ENCODE data around the gene ATG9A. TPM values are rescaled to one million over a fixed set of nuclear protein-coding genes. Genes with fewer than 3 reads are reported as not detected.
"Not testable (repeated sequence)": the region's sequence is repeated elsewhere in the genome, so short reads cannot be mapped to it uniquely, and the experiment has no call there.

Gene ATG9A
- total and polyA plus RNA-seq, 2 experiments from 2014 or later, result 75.1 to 85.0 TPM

DNA sequence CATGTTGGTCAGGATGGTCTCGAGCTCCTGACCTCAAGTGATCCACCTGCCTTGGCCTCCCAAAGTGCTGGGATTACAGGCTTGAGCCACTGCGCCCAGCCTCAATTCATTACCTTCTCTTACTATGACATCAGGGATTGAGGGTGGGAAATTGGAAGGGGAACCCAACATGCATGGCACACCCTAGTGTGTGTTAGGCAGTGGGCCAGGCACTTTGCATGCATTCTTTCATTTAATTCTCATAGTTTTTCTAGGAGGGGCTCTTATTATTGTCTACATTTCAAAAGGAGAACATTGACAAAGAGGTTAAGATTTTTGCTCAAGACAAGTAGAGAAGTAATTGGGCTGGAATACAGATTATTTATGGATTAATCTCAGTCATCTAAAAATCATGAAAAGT is 38.9 kb upstream of the ATG9A start:
- no peak for DNase-seq (ENCODE audit: low read depth in 1 of 2, low spot score in 1 of 2)
- no peaks in the 10 kb centered on the region for H3K4me1 ChIP-seq (ENCODE audit: low read depth)
- no peaks in the 10 kb centered on the region for H3K9me3 ChIP-seq (ENCODE audit: low read depth)
- no peak overlapping the region for H3K4me3 ChIP-seq
- no peak overlapping the region for H3K27ac ChIP-seq
- no peaks in the 10 kb centered on the region for H3K36me3 ChIP-seq
- TF ChIP-seq, protein P1, sequence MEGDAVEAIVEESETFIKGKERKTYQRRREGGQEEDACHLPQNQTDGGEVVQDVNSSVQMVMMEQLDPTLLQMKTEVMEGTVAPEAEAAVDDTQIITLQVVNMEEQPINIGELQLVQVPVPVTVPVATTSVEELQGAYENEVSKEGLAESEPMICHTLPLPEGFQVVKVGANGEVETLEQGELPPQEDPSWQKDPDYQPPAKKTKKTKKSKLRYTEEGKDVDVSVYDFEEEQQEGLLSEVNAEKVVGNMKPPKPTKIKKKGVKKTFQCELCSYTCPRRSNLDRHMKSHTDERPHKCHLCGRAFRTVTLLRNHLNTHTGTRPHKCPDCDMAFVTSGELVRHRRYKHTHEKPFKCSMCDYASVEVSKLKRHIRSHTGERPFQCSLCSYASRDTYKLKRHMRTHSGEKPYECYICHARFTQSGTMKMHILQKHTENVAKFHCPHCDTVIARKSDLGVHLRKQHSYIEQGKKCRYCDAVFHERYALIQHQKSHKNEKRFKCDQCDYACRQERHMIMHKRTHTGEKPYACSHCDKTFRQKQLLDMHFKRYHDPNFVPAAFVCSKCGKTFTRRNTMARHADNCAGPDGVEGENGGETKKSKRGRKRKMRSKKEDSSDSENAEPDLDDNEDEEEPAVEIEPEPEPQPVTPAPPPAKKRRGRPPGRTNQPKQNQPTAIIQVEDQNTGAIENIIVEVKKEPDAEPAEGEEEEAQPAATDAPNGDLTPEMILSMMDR (IDR thresholded peaks at IDR 0.05; ENCODE audit: low read depth, low read length), result no peak
- peaks cover 21% of the 10 kb centered on the region for H3K27me3 ChIP-seq

DNA sequence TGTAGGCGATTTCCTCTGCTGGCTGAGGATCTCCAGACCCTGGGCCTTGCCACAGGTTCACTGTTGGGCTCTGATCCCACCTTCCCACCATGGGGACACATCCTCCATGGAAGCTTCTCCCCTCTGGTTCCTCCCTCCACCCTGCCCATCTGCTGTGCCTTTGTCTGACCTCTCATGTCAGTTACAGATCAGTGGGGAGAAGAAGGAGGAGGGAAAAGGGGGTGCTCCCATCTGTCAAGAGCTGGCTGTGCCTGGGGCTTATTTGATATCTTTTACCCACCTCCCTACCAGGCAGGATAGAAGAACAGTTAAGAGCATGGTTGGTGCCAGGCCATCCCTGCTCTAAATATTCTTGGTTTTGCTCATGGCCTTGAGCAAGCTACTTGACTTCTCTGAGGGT is 37.5 kb upstream of the ATG9A start:
- peaks cover 32% of the 10 kb centered on the region for H3K27me3 ChIP-seq
- no peaks in the 10 kb centered on the region for H3K9me3 ChIP-seq (ENCODE audit: low read depth)
- no peak overlapping the region for H3K27ac ChIP-seq
- H3K4me3 ChIP-seq, result no peak overlapping the region
- TF ChIP-seq, protein P1 (IDR thresholded peaks at IDR 0.05; ENCODE audit: low read depth, low read length), result no peak
- DNase-seq (ENCODE audit: low read depth in 1 of 2, low spot score in 1 of 2), result no peak
- no peaks in the 10 kb centered on the region for H3K36me3 ChIP-seq
- H3K4me1 ChIP-seq (ENCODE audit: low read depth), result no peaks in the 10 kb centered on the region

DNA sequence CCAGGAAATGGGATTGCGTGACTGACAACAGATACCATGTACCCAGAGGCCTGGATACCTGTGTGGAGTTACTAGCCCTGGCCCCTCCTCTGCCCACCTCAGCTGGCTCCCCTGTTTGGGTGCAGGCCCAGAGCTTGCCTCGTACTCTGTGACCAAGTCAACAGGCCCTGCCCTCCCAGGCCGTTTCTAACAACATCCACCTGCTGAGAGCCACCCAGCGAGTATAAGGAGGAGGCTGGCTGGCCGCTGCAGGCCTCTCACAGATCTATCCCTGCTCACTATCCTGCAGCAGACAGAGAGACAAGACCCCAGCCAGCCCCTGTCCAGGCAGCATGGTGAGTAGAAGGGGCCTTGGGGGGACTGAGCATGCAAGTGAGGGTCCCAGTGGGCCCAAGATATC is 36.8 kb upstream of the ATG9A start:
- TF ChIP-seq, protein P1 (IDR thresholded peaks at IDR 0.05; ENCODE audit: low read depth, low read length), result no peak
- Histone ChIP-seq H3K4me1 (ENCODE audit: low read depth) (no peaks in the 10 kb centered on the region), H3K9me3 (ENCODE audit: low read depth) (no peaks in the 10 kb centered on the region)

DNA sequence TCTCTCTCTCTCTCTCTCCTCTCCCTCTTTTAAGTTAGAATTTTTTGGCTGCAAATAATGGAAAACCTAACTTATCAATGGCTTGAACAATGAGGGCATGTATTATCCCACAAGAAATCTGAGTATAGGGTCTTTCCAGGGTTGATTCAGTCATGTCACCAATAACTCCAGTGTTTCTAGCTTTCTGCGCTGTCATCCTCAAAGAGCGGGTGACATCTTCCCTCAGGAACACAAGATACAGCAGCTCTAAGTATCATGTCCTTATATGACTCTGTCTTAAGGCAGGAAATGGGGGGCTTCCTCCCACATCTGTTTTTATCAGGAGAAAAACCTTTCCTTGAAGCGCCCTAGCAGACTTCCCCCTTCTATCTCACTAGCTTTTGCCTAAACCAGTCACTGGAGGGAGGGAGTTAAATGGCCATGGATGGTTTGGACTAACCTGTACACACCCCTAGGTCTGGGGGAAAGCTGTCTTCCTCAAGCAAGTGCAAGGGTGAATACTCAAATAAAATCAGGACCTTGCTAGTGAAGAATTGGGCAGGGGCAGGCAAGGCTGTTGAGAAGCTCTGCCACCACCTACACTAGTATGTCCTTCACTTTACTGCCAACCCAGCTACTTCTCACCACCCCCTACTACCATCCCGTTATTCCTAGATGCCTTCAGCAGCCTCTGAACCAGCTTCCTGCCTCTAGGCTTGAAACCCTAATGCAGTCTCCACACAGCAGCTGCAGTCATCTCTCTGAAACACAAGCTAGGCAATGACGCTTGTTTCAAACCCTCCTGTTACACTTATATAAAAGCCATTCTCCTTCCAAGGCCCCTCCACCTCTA is 31.8 kb upstream of the ATG9A start:
- H3K27me3 ChIP-seq, result peaks cover 71% of the 10 kb centered on the region
- DNase-seq (ENCODE audit: low read depth in 1 of 2, low spot score in 1 of 2), result no peak
- TF ChIP-seq, protein P1 (IDR thresholded peaks at IDR 0.05; ENCODE audit: low read depth, low read length), result no peak
- H3K4me3 ChIP-seq, result no peak overlapping the region
- H3K36me3 ChIP-seq, result no peaks in the 10 kb centered on the region
- no peaks in the 10 kb centered on the region for H3K4me1 ChIP-seq (ENCODE audit: low read depth)
- H3K9me3 ChIP-seq (ENCODE audit: low read depth), result no peaks in the 10 kb centered on the region
- no peak overlapping the region for H3K27ac ChIP-seq

More for the DNA sequence above, 36.8 kb upstream of the ATG9A start:
- DNase-seq (ENCODE audit: low read depth in 1 of 2, low spot score in 1 of 2), result no peak
- peaks cover 38% of the 10 kb centered on the region for H3K27me3 ChIP-seq
- no peak overlapping the region for H3K4me3 ChIP-seq
- H3K27ac ChIP-seq, result no peak overlapping the region
- no peaks in the 10 kb centered on the region for H3K36me3 ChIP-seq

DNA sequence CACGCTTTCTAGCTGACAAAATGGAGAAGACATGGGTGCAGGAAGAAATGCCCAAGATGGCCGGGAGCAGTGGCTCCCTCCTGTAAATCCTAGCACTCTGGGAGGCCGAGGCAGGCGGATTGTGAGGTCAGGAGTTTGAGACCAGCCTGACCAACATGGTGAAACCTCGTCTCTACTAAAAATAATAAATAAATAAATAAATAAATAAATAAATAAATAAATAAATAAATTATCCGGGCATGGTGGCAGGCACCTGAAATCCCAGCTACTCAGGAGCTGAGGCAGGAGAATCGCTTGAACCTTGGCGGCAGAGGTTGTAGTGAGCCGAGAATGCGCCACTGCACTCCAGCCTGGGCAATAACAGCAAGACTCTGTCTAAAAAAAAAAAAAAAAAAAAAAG is 29.5 kb upstream of the ATG9A start:
- not testable (repeated sequence) for DNase-seq (ENCODE audit: low read depth in 1 of 2, low spot score in 1 of 2); H3K9me3 ChIP-seq (ENCODE audit: low read depth); H3K27ac ChIP-seq; H3K4me3 ChIP-seq; H3K4me1 ChIP-seq (ENCODE audit: low read depth); H3K36me3 ChIP-seq
- peaks cover 92% of the 10 kb centered on the region for H3K27me3 ChIP-seq

DNA sequence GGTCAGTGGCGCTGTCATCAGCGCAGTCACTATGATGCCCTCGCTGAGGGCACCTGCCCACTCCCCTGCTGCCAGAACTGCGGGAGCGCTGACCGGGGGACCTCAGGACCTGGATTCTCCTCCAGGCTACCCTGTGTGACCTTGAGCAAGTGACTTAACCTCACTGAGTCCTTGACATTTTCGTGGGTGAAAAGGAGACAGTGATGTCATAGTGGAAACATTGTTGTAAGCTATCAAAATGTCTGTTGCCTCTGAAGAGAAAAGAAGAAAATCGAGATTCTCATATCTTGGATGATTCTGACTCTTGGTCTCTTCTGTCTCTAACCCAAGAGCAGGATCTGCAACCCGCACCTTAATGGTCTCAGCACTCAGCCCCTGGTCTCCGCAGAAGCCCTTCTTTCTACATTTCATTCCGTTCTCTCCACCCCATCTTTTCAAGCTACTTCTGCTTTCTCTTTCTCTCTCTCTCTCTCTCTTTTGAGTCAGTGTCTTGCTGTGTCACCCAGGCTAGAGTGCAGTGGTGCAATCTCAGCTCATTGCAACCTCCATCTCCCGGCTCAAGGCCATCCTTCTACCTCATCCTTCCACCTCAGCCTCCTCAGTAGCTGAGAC is 25.3 kb upstream of the ATG9A start:
- Histone ChIP-seq H3K9me3 (ENCODE audit: low read depth) (no peaks in the 10 kb centered on the region), H3K27me3 (peaks cover 82% of the 10 kb centered on the region), H3K27ac (no peak overlapping the region), H3K4me3 (peak overlapping the region; percentile 33), H3K4me1 (ENCODE audit: low read depth) (peaks cover 12% of the 10 kb centered on the region), H3K36me3 (no peaks in the 10 kb centered on the region)
- TF ChIP-seq, protein P1 (IDR thresholded peaks at IDR 0.05; ENCODE audit: low read depth, low read length), result no peak
- no peak for DNase-seq (ENCODE audit: low read depth in 1 of 2, low spot score in 1 of 2)

Measured in cardiac muscle cell (in vitro differentiated cells and primary cell).